ENCODE measurements around the gene HTR3C.
"Not testable (repeated sequence)": the region's sequence is repeated elsewhere in the genome, so short reads cannot be mapped to it uniquely, and the experiment has no call there.

GRCh38 chr3:184028275-184028890 is 24.5 kb upstream of the HTR3C start:
- TF ChIP-seq, protein P1, sequence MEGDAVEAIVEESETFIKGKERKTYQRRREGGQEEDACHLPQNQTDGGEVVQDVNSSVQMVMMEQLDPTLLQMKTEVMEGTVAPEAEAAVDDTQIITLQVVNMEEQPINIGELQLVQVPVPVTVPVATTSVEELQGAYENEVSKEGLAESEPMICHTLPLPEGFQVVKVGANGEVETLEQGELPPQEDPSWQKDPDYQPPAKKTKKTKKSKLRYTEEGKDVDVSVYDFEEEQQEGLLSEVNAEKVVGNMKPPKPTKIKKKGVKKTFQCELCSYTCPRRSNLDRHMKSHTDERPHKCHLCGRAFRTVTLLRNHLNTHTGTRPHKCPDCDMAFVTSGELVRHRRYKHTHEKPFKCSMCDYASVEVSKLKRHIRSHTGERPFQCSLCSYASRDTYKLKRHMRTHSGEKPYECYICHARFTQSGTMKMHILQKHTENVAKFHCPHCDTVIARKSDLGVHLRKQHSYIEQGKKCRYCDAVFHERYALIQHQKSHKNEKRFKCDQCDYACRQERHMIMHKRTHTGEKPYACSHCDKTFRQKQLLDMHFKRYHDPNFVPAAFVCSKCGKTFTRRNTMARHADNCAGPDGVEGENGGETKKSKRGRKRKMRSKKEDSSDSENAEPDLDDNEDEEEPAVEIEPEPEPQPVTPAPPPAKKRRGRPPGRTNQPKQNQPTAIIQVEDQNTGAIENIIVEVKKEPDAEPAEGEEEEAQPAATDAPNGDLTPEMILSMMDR (IDR thresholded peaks at IDR 0.05) = not testable (repeated sequence)
- not testable (repeated sequence) for TF ChIP-seq POLR2A (IDR thresholded peaks at IDR 0.05); EP300 (IDR thresholded peaks at IDR 0.05; ENCODE audit: low read depth)

All from transverse colon (tissue), 3 donors.